K562 (cell line): ENCODE measurements around the gene CHCHD6. TPM values are rescaled to one million over a fixed set of nuclear protein-coding genes. Genes with fewer than 3 reads are reported as not detected.

ENCODE experiments used
- CBFA2T3 ChIP-seq: fragments of 450-650 bp; IDR thresholded peaks from 2 replicates; pipeline ENCODE4 v1.6.1; 2017
- MCM3 ChIP-seq: fragments of 450-650 bp; IDR thresholded peaks from 2 replicates; pipeline ENCODE4 v1.6.1; 2016
- MEIS2 ChIP-seq: fragments of 450-650 bp; IDR thresholded peaks from 2 replicates; pipeline ENCODE4 v1.6.1; 2014; ENCODE audit warnings: mild to moderate bottlenecking; ENCODE audit not compliant: partially characterized antibody
- U2AF2 ChIP-seq: fragments of 200-400 bp; formaldehyde crosslinking; optimal IDR thresholded peaks from 2 replicates; pipeline ENCODE3; 2017; ENCODE audit warnings: low read depth, mild to moderate bottlenecking, low read length
- ZKSCAN3 ChIP-seq: fragments of 250-450 bp; sonication (Bioruptor Pico); IDR thresholded peaks from 2 replicates; pipeline ENCODE4 v1.4.0; 2020
- ZNF217 ChIP-seq: sonication (generic); formaldehyde crosslinking; IDR thresholded peaks from 2 replicates; pipeline ENCODE4 v1.8.0; 2022; ENCODE audit warnings: mild to moderate bottlenecking, missing genetic modification reagents
- ZNF239 ChIP-seq: fragments of 250-450 bp; sonication (Bioruptor Pico); IDR thresholded peaks from 2 replicates; pipeline ENCODE4 v1.4.0; 2020; ENCODE audit warnings: mild to moderate bottlenecking
- ZNF407 ChIP-seq: fragments of 450-650 bp; IDR thresholded peaks from 2 replicates; pipeline ENCODE4 v1.6.1; 2016; ENCODE audit warnings: low read depth
- ZNF583 ChIP-seq: fragments of 250-450 bp; sonication (Bioruptor Pico); IDR thresholded peaks from 2 replicates; pipeline ENCODE4 v1.4.0; 2020
- polyA plus RNA-seq, 8 experiments: library from polyadenylated mRNA; depleted of rRNA in 4 of 8; stranded (reverse) in 5 of 8; unstranded in 3 of 8; fragments of >200 nt; fragmentation: Nextera tagmentation in 2 of 8; fragmentation: Illumina TruSeq in 1 of 8; extraction: Ambion mirVana in 2 of 8; extraction: Trizol in 1 of 8; gene quantifications; 2 replicates each; pipeline versions ENCODE4 v1.2.1 to v1.2.3, GENCODE V29; 2011 to 2014; ENCODE audit warnings: inconsistent platforms in 1 of 8, missing spikeins in 1 of 8
- total RNA-seq, 7 experiments: library from RNA; depleted of rRNA in 6 of 7; stranded (reverse); fragments of >200 nt in 6 of 7; fragmentation: Illumina TruSeq in 2 of 7; extraction: Trizol in 2 of 7; gene quantifications; 2 replicates each; pipeline versions ENCODE4 v1.2.1 to v1.2.3, GENCODE V29; 2011 to 2021; ENCODE audit warnings: low replicate concordance in 1 of 7
- TF ChIP-seq, protein P1 (sequence below): fragments of 200-800 bp; sonication (Bioruptor generic); IDR thresholded peaks from 2 replicates; pipeline ENCODE4 v1.6.1; 2017; ENCODE audit warnings: missing genetic modification characterization, missing compliant biosample characterization
- TF ChIP-seq, protein P2 (sequence below): fragments of 450-650 bp; IDR thresholded peaks from 2 replicates; pipeline ENCODE4 v1.6.1; 2018; ENCODE audit warnings: mild to moderate bottlenecking, low read depth; ENCODE audit not compliant: partially characterized antibody
- TF ChIP-seq, protein P3 (sequence below): fragments of 200-800 bp; sonication (Bioruptor generic); IDR thresholded peaks from 2 replicates; pipeline ENCODE4 v1.6.1; 2017; ENCODE audit warnings: missing genetic modification characterization, missing compliant biosample characterization

Gene CHCHD6
- total and polyA plus RNA-seq, 9 of the 15 experiments (the other 6 are each of a cell fraction or from before 2014, with no cell fraction given) = 4.6 to 18.6 (median 10.9) TPM

DNA sequence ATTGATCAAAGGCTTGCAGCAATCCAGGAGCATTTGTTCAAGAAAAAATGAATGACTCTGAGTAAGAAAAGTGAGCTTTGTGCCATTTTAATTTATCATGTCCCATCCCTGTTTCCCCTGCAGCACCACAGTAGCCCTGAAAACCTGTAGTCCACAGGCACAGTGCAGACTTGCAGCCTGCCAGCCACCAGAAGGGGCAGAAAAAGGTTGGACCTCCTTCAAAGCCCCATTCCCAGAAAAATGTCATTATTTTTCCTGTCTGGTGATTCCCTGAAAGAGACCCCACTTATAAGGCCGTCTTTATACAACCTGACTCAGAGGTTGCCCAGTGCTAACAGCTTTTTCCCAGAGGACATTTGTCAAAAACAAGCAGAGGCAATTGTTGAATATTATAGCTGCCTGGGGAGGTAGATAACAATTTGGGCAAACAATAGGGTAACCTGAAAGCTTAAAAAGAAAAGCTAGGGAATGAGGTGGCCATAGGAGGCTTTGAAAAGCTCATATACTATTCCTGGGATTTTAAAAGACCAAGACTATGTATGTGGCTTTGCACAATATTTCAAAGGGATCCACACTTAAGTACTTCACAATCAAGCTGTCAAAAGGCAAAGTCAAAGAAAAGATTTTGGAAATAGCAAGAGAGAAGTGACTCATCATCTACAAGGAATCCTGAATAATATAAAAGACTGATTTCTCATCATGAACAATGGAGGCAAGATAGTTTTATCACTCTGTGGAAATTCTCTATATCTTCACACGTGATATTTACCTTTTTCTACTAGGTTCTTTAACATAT lies 142.1 kb downstream of the CHCHD6 start (continued):
- TF ChIP-seq ZNF407 = no peak
- TF ChIP-seq MEIS2 = peak; percentile 34
- no peak for TF ChIP-seq ZNF239
- TF ChIP-seq U2AF2 = no peak
- no peak for TF ChIP-seq ZNF217 (CRISPR knock-in tag)
- TF ChIP-seq MCM3 = no peak
- TF ChIP-seq, protein P1, sequence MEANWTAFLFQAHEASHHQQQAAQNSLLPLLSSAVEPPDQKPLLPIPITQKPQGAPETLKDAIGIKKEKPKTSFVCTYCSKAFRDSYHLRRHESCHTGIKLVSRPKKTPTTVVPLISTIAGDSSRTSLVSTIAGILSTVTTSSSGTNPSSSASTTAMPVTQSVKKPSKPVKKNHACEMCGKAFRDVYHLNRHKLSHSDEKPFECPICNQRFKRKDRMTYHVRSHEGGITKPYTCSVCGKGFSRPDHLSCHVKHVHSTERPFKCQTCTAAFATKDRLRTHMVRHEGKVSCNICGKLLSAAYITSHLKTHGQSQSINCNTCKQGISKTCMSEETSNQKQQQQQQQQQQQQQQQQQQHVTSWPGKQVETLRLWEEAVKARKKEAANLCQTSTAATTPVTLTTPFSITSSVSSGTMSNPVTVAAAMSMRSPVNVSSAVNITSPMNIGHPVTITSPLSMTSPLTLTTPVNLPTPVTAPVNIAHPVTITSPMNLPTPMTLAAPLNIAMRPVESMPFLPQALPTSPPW (CRISPR knock-in tag) = no peak
- peak; percentile 40; the same call in 1 of the 2 replicates for TF ChIP-seq CBFA2T3
- no peak for TF ChIP-seq ZKSCAN3 (CRISPR knock-in tag)
- TF ChIP-seq, protein P2, sequence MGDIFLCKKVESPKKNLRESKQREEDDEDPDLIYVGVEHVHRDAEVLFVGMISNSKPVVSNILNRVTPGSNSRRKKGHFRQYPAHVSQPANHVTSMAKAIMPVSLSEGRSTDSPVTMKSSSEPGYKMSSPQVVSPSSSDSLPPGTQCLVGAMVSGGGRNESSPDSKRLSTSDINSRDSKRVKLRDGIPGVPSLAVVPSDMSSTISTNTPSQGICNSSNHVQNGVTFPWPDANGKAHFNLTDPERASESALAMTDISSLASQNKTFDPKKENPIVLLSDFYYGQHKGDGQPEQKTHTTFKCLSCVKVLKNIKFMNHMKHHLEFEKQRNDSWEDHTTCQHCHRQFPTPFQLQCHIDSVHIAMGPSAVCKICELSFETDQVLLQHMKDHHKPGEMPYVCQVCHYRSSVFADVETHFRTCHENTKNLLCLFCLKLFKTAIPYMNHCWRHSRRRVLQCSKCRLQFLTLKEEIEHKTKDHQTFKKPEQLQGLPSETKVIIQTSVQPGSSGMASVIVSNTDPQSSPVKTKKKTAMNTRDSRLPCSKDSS = no peak
- TF ChIP-seq ZNF583 = no peak
- TF ChIP-seq, protein P3, sequence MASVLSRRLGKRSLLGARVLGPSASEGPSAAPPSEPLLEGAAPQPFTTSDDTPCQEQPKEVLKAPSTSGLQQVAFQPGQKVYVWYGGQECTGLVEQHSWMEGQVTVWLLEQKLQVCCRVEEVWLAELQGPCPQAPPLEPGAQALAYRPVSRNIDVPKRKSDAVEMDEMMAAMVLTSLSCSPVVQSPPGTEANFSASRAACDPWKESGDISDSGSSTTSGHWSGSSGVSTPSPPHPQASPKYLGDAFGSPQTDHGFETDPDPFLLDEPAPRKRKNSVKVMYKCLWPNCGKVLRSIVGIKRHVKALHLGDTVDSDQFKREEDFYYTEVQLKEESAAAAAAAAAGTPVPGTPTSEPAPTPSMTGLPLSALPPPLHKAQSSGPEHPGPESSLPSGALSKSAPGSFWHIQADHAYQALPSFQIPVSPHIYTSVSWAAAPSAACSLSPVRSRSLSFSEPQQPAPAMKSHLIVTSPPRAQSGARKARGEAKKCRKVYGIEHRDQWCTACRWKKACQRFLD (CRISPR knock-in tag) = no peak
